ENCODE data around the gene SUN1.
A peak's percentile ranks its signal among the peaks of the same experiment; 100 is the strongest.

Gene SUN1

GRCh38 chr7:893686-894085 lies 61.4 kb downstream of the SUN1 start:
- DNase-seq: no peak

GRCh38 chr7:894164-894867 lies 62.0 kb downstream of the SUN1 start:
- no peak for DNase-seq

GRCh38 chr7:894927-895450 lies 62.7 kb downstream of the SUN1 start:
- DNase-seq: no peak

GRCh38 chr7:895451-896052 lies 63.3 kb downstream of the SUN1 start:
- no peak for DNase-seq

- no peak for DNase-seq
These were observed 64.2 kb downstream of the SUN1 start for GRCh38 chr7:896346-897075.

- DNase-seq: no peak
These were observed 64.8 kb downstream of the SUN1 start for GRCh38 chr7:897086-897485.

- no peak for DNase-seq
These were observed 65.6 kb downstream of the SUN1 start for GRCh38 chr7:897771-898376.

- DNase-seq: no peak
These were observed 66.2 kb downstream of the SUN1 start for GRCh38 chr7:898460-898854.

- no peak for DNase-seq
These were observed 66.8 kb downstream of the SUN1 start for GRCh38 chr7:898855-899681.

- no peak for DNase-seq
These were observed 67.5 kb downstream of the SUN1 start for GRCh38 chr7:899806-900205.

GRCh38 chr7:900331-901040 lies 68.2 kb downstream of the SUN1 start:
- DNase-seq: no peak

GRCh38 chr7:901041-901387 lies 68.7 kb downstream of the SUN1 start:
- no peak for DNase-seq

- DNase-seq: peak; percentile 34
These were observed 69.3 kb downstream of the SUN1 start for GRCh38 chr7:901388-902154.

GRCh38 chr7:902996-903395 lies 70.7 kb downstream of the SUN1 start:
- no peak for DNase-seq

- no peak for DNase-seq
These were observed 71.9 kb downstream of the SUN1 start for GRCh38 chr7:903921-904755.

GRCh38 chr7:904847-905246 lies 72.6 kb downstream of the SUN1 start:
- no peak for DNase-seq

- DNase-seq: no peak
These were observed 74.5 kb downstream of the SUN1 start for GRCh38 chr7:906776-907157.

GRCh38 chr7:907158-907980 lies 75.1 kb downstream of the SUN1 start:
- no peak for DNase-seq

GRCh38 chr7:908159-908581 lies 75.9 kb downstream of the SUN1 start:
- DNase-seq: no peak
